Spleen (tissue), 7 donors: ENCODE data around the gene YWHAH.

Experiments used
- POLR2A ChIP-seq, 3 donors: fragments of 450-650 bp; IDR thresholded peaks; one replicate each; pipeline ENCODE4 v1.5.1; 2017; ENCODE audit warnings: antibody characterized with exemption in 3 of 3, mild to moderate bottlenecking in 1 of 3
- POLR2AphosphoS5 ChIP-seq, 3 donors: sonication (generic); formaldehyde crosslinking; IDR thresholded peaks; one replicate each; pipeline ENCODE4 v1.5.1; 2017; ENCODE audit warnings: antibody characterized with exemption in 3 of 3
- TF ChIP-seq, protein P1 (sequence below), 11 experiments: fragments of 200-600 bp in 7 of 11; fragments of 450-650 bp in 4 of 11; sonication (generic) in 4 of 11; IDR thresholded peaks in 8 of 11; conservative IDR thresholded peaks in 3 of 11; 1 replicate in 7 of 11; 2 replicates in 4 of 11; pipeline versions ENCODE4 v1.4.0 to v1.8.0; 2016 to 2021; ENCODE audit warnings: antibody characterized with exemption in 11 of 11, inconsistent platforms in 4 of 11, mild to moderate bottlenecking in 1 of 11
- donor health status: DM: no; HTN: no; CAD: no; lungs with moderate emphysema.
- donor health status: DM: no; HTN: no; CAD: no.
- donor health status: DM: no; HTN: no; CAD: no.

DNA sequence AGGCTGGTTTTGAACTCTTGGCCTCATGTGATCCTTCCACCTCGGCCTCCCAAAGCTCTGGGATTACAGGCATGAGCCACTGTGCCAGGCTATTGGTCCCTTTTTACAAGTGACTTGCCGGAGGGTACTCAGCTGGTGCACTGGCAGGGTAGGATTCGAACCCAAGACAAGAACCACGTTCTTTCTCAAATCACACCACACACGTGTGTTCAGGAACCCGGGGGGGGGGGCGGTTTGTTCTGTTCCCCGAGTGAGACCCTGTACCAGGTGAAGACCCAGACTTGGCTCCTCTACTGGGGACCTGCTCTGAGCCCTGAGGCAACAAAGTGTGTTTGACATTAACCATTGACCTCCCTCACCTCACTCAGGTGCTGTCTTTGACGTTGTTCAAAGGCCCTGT, 3.8 kb upstream of the YWHAH start:
- no peak for TF ChIP-seq POLR2A (IDR thresholded peaks at IDR 0.05)
- TF ChIP-seq, protein P1, sequence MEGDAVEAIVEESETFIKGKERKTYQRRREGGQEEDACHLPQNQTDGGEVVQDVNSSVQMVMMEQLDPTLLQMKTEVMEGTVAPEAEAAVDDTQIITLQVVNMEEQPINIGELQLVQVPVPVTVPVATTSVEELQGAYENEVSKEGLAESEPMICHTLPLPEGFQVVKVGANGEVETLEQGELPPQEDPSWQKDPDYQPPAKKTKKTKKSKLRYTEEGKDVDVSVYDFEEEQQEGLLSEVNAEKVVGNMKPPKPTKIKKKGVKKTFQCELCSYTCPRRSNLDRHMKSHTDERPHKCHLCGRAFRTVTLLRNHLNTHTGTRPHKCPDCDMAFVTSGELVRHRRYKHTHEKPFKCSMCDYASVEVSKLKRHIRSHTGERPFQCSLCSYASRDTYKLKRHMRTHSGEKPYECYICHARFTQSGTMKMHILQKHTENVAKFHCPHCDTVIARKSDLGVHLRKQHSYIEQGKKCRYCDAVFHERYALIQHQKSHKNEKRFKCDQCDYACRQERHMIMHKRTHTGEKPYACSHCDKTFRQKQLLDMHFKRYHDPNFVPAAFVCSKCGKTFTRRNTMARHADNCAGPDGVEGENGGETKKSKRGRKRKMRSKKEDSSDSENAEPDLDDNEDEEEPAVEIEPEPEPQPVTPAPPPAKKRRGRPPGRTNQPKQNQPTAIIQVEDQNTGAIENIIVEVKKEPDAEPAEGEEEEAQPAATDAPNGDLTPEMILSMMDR (IDR thresholded peaks at IDR 0.05 in 8 of 11, conservative IDR thresholded peaks at IDR 0.05 in 3 of 11), result no peak
- TF ChIP-seq POLR2AphosphoS5 (IDR thresholded peaks at IDR 0.05), result no peak
